ENCODE data around the gene KCNAB1.
"Not testable (repeated sequence)": the region's sequence is repeated elsewhere in the genome, so short reads cannot be mapped to it uniquely, and the experiment has no call there.

The KCNAB1 gene

DNA sequence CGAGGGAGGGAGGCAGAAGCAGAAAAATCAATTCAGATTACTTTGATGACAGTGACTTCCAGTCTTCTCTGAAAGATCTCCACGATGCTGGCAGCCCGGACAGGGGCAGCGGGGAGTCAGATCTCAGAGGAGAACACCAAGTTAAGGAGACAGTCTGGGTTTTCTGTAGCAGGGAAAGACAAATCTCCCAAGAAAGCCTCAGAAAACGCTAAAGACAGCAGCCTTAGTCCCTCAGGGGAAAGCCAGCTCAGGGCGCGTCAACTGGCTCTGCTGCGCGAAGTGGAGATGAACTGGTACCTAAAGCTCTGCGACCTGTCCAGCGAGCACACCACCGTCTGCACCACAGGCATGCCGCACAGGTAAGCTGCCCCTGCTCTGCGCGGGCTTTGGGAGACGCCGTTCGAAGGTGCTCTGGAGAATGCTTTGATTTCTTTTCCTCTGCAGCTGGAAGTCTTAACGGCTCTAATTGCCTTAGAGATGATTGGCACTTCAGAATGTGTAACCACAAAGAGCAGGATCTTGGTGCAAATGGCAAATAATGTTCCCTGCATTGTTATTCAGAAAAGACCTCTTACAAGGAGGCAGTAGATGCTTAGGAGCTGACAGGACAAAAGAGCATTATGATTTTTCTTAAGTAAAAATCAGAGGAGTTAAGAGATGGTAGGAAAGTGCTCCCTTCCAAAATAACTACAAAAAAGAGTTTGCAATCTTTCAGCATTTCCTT, at the start of gene KCNAB1:
Gene KCNAB1 (plus strand): TSS at position 51 of the 724 bp plus-strand sequence.
- DNase-seq = no peak

- no peak for DNase-seq
Measured at GRCh38 chr3:156071031-156071430, 49.3 kb upstream of the KCNAB1 start.

- not testable (repeated sequence) for DNase-seq
Measured at GRCh38 chr3:156072950-156073657, 47.3 kb upstream of the KCNAB1 start.

DNA sequence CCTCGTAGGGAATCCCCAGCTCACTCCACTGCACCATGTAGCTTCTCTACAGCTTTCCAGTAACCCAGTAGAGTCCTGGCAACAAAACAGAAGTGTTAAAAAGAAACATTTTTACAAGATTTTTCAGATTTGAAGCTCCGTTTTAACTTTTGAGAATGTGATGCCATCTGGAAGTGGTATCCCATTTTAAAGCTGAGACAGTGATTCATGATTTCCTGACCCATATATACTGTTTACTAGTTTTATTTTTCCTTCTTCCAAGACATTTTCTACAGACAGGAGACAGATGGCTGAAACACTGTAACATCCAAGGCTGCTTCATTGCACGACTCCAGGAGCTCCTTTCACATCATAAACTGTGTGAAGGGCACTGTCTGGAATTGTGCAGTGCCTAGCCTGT, 30.3 kb upstream of the KCNAB1 start:
- no peak for DNase-seq

DNA sequence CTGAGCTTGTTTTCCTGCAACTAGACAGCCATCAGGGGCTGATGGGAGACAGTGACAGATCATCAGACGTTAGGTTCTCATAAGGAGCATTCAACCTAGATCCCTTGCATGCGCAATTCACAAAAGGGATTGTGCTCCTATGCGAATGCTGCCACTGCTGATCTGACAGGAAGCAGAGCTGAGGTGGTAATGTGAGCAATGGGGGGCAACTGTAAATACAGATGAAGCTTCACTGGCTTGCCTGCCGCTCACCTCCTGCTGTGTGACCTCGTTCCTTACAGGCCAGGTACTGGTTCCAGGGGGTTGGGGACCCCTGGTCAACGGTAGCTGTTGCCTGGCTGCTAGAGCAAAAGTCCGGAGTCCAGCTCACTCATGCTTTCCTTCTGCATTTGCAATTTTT, 26.4 kb upstream of the KCNAB1 start:
- no peak for DNase-seq

- DNase-seq = no peak
Measured at GRCh38 chr3:156094391-156094790, 26.0 kb upstream of the KCNAB1 start.

GRCh38 chr3:156095652-156096051, 24.7 kb upstream of the KCNAB1 start:
- DNase-seq = not testable (repeated sequence)

DNA sequence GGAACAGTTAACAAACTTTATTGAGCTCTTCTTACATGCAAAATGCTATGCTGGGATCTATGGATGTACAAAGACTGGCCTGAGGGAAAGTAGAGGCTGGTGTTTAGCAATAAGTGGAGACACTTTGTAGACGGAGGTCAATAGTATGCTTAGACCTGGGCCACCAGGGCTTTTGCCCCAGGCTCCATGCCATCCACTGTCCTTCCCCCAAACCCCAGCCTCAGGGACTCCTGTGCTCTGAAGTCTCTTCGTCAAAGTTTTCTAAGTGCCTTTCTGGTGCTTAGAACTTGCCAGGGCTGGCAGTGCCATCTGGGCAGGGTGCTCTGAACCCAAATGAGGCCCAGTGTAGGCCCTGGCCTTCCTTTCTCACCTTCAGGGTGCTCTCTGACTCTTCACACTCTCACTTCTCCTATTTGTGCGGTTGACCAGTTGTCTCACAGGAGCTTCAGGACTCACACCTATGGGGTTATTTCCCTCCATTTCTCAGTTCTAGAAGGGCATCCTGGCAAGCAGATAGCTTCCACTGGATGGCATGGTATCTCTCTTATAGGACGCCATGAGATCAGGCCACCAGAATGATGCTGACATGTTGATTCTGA, 21.8 kb upstream of the KCNAB1 start:
- DNase-seq = no peak

DNA sequence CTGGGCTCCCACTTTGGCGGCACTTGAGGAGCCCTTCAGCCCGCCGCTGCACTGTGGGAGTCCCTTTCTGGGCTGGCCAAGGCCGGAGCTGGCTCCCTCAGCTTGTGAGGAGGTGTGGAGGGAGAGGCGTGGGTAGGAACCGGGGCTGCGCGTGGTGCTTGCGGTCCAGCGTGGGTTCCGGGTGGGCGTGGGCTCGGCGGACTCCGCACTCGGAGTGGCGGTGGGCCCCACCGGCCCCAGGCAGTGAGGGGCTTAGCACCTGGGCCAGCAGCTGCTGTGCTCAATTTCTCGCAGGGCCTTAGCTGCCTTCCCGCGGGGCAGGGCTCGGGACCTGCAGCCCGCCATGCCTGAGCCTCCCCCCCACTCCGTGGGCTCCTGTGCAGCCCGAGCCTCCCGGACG, 21.0 kb upstream of the KCNAB1 start:
- DNase-seq = not testable (repeated sequence)

DNA sequence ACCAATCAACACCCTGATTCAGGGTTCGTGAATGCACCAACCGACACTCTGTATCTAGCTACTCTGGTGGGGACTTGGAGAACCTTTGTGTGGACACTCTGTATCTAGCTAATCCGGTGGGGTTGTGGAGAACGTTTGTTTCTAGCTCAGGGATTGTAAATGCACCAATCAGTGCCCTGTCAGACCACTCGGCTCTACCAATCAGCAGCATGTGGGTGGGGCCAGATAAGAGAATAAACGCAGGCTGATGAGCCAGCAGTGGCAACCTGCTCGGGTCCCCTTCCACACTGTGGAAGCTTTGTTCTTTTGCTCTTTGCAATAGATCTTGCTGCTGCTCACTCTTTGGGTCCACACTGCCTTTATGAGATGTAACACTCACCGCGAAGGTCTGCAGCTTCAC, 20.4 kb upstream of the KCNAB1 start:
- not testable (repeated sequence) for DNase-seq

- no peak for DNase-seq
Measured at GRCh38 chr3:156102267-156102931, 18.0 kb upstream of the KCNAB1 start.

DNA sequence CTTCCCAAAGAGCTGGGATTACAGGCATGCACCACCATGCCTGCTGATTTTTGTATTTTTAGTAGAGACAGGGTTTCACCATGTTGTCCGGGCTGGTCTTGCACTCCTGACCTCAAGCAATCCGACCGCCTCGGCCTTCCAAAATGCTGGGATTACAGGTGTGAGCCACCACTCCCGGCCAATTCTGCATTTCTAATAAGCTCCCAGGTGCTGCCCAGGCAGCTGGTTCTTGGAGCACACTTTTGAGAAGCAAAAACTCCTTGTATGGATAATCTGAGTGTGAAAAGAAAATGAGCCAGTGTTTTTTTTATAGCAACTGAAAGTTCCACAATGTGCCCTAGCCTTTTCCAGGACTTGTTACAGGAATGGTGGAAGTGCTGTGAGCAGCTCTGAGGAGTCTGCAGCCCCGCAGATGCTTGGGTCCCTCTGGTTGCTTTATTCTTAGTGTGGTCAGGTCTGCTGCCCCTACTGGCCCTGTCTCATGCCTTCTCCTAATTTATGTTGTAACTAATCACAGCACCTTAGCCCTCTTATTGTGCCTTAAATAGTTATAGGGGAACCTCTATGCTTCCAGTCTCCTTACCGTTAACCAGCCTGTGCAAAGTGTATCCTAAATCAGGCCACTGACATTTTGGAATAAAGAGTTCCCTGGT, 13.5 kb upstream of the KCNAB1 start:
- DNase-seq = no peak

GRCh38 chr3:156107504-156107903, 12.9 kb upstream of the KCNAB1 start:
- no peak for DNase-seq

GRCh38 chr3:156108616-156109015, 11.8 kb upstream of the KCNAB1 start:
- no peak for DNase-seq

DNA sequence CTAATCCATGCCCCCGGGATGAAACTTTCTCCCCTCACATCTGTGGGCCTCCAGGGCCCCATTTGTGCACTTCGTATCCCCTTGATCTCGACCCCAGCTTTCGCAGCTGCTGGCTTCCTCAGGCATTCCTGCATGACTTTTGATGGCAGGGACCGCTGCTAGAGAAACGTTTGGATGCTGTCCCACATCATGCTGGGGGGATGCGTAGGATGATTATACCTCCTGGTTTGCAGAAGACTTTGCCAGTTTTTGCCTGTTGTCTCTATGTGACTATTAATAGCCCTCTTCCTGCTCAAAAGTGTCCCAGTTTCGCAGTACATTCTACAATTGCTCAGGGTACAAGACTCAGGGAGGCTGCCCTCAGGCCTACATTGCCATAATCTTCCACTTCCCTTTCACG, 10.4 kb upstream of the KCNAB1 start:
- DNase-seq = no peak

- DNase-seq = no peak
Measured at GRCh38 chr3:156126467-156126866, 6.1 kb downstream of the KCNAB1 start.

DNA sequence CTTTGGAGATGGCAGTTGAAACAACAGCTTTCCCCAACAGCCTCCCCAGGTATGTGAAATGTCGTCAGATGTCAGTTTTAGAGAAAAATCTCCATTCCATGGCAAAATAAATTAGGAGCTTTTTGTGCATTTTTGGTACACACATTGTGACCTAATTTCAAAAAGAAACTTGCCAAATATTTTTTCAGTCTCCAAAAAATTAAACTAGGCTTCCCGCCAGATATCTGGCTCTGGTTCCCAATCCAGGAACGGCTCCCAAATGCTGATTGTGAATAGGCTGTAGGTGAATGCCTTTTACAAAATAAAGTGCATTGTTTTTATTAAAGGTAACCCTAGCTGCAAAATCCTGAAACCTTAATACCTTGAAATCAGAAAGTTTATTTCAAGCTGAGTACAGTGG, 10.9 kb downstream of the KCNAB1 start:
- DNase-seq = no peak

- DNase-seq = no peak
Measured at GRCh38 chr3:156131799-156132198, 11.4 kb downstream of the KCNAB1 start.

- DNase-seq = no peak
Measured at GRCh38 chr3:156132313-156132712, 11.9 kb downstream of the KCNAB1 start.

DNA sequence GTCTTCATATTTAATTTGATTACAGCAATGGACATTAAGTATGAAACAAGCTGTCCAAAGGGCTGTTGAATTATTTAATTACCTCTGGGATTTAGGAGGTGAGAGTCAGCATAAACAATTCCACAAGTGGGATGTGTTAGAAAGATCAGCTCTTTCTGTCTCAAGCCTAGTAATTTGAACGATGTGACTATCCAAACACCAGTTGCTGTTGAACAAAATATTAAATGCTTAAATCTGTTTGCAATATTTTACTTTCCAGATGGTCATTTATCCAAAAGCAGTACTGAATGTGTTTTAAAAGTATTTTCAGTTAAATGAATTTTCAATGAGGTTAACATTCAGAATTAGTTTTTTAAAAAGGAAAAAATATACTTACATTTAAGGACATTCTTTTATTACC, 12.7 kb downstream of the KCNAB1 start:
- DNase-seq = no peak

DNA sequence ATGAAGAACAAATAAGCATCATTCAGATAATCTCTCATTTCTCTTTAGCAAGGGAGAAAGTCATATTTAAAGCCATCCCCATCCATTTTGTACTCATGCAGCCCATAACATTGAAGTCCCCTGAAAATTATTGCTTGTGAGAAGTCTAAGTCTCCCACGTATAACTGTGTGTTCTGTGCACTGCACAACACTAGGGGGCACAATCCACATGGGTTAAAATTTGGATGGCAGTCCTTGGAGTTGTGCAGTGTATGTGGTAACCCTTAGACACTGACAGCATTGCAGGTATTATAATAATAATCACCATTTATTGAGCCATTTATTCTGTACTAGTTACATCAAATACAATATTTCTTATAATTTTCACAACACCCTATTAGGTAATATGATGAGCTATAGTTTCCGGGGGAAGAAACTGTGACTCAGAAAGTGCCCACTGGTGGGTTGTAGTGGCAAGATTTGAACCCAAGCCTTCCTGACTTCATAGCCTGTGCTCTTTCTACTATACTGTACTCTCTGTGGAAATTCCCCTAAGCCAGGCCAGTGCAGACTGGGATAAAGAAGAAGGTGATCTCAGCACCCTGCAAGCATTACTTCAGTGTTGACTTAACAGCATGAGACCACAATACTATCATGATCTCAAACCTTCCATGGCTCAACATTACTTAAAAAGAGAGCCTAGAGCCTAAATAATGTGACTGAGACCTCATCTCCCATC, 15.7 kb downstream of the KCNAB1 start:
- DNase-seq = no peak

- not testable (repeated sequence) for DNase-seq
Measured at GRCh38 chr3:156137397-156137796, 17.0 kb downstream of the KCNAB1 start.

Data from activated CD4-positive, alpha-beta T cell treated with anti-CD3 and anti-CD28 coated beads, Interleukin-2, amount 50 U/mL, for 1 hour (primary cell).